Stimulated activated CD4-positive, alpha-beta T cell treated with anti-CD3 and anti-CD28 coated beads, Interleukin-4, amount 100 ng/mL, for 4 hours (primary cell): ENCODE measurements around the gene PARD3.
"Not testable (repeated sequence)": the region's sequence is repeated elsewhere in the genome, so short reads cannot be mapped to it uniquely, and the experiment has no call there.

Experiments used
- DNase-seq, 2 experiments: peaks; one replicate each; pipeline ENCODE4 v3.0.0-alpha.2; 2020

The PARD3 gene

DNA sequence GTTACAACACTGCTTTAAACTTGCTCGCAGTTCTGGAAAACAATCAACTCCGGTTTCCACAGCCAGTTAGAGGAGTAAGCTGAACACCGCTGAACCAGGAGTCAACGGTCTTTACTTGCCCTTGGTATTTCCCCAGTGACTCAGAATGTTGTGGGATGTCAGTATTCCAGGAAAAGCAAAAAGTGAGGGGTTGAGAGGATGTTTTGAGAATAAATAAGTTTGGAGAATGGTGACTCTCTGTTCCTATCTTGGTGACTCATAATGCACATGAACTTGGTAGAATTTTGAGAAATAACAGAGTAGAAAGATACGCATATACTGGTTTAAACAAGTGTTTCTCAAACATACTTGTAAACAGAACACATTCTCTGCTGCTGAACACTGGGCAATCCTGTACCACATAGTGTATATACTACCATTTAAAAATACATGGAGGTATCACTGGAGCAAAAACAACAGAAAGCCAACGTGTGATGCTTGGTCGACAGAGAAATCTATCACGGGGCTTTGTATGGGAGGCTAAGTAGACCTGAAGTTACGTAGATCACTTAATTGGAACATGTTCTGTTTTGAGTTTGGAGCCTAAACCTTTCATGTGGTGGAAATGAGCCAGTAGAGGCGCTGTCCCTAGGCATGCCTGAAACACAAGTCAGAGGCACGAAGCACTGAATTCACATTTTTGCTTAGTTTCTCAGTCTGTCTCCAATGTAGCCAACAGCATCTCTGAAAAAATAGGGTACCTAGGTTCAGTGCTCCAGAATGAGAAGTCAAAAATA is 534.3 kb downstream of the PARD3 start:
- DNase-seq = no peak

DNA sequence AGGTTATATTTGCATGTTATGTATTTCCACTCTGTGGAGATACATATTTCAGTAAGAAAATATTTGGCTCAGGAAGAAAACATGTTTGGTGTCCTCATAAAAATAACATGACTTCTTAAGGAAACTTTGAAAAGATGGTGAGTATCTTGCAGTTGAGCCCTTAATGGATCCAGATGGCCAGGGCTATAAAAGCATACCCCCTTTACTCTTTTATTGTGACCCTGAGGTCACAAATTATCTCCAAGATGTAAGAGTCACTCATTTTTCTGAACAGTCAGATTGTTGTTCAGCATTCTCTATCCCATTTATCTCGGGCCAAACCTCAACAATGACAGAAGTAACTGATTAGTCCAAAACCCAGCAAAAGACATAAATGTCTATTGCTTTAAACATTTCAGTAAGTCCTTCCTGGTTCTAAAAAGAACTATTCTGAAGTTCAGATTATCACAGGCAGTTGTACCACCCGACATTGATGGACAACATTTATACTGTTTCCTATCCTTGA is 539.4 kb downstream of the PARD3 start:
- DNase-seq = no peak

DNA sequence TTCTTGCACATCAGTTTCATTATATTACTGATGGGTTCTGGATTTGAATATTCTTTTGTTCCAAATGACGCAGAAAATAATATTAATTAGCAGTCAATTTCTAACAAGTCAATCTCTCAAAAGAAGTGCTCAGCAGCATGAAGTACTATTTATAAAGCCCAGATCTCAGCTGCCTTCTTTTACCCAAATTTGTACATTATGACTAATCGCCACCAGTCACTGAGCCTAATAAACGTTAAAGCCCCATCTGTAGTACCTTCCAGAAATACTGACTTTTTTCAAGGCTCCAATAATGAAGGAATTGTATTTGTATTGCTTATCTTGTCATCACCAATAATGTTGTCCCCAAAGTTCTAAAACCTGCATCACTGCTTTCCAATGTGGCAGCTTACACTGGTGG is 540.2 kb downstream of the PARD3 start:
- no peak for DNase-seq

DNA sequence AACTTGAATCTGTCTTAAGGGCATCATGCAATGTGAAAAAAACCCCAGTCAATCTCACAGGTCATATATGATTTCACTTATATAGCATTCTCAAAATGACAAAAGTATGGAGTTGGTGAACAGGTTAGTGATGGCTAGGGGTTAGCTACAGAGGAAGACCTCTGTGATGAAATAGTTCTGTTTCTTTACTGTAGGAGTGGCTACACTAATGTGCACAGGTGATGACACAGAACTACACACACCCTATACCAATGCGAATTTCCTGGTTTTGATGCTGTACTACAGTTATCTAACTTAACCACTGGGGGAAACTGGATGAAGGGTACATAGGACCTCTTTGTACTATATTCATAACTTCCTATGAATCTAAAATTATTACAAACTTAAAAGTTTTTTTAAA is 541.8 kb downstream of the PARD3 start:
- DNase-seq = no peak

DNA sequence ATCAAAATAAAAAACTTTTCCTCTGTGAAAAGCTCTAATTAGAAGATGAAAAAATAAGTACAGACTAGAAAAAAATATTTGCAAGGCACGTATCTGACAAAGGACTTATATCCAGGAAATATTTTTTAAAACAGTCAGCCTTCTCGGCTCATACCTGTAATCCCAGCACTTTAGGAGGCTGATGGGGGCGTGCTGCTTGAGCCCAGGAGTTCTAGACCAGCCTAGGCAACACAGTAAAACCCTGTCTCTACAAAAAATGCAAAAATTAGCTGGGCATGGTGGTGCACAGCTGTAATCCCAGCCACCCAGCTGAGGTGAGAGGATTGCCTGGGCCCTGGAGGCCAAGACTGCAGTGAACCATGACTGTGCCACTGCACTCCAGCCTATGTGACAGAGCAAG is 542.8 kb downstream of the PARD3 start:
- DNase-seq = no peak

DNA sequence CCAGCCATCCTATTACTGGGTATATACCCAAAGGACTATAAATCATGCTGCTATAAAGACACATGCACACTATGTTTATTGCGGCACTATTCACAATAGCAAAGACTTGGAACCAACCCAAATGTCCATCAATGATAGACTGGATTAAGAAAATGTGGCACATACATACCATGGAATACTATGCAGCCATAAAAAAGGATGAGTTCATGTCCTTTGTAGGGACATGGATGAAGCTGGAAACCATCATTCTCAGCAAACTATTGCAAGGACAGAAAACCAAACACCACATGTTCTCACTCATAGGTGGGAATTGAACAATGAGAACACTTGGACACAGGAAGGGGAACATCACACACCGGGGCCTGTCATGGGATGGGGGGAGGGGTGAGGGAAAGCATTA is 546.7 kb downstream of the PARD3 start:
- DNase-seq = not testable (repeated sequence)

DNA sequence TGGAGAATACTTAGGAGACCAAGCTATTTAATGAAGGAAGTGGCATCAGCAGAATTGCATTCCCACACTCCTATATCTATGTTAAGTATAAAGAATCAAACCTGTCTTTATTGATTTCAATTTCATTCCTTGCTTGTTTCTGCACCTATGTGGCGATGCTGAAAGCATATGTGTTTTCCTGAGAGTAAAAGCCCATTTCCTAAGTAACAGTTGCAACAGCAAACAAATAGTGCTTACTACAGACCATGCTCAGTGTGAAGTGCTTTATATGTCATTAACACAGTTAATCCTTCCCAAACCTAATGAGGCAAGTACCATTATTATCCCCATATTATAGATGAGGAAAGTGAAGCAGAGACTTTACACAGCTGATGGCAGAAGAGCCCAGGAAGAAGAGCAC is 552.1 kb downstream of the PARD3 start:
- no peak for DNase-seq

DNA sequence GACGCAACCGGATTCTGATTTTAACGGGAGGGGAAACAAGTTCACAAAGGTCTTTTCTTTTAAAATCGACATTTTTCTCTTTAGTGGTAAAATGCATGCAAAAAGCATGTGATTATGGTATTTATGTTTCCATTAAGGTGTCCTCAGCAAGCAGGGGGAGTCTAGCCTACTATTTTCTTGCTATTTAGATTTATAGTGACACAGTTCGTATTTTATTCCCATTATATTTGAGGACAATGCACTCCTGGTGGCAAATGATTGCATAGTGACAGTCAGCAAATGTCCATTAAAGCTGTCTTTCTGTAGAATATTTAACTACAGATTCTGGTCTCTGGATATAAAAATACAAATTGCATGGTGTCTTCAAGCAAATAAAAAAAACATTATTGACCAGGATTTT is 554.2 kb downstream of the PARD3 start:
- DNase-seq = no peak

DNA sequence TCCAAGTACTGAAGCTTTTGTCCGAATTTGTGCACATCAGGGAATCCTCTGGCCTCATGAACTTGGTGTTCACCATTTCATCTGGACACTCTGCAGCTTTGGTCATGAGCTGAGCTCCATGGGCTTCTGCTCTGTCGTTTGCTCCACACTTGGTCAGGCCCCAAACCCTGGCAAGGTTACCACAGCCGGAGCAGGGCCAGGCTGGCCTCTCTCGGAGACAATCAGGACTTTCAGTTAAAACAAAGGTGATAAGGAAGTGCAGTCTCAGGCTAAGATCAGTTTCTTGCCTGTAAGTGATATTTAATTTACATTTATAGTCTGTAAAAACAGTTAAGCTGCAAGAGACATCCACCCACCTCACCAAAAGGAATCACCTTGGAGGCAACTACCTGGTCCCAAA is 558.9 kb downstream of the PARD3 start:
- no peak for DNase-seq

DNA sequence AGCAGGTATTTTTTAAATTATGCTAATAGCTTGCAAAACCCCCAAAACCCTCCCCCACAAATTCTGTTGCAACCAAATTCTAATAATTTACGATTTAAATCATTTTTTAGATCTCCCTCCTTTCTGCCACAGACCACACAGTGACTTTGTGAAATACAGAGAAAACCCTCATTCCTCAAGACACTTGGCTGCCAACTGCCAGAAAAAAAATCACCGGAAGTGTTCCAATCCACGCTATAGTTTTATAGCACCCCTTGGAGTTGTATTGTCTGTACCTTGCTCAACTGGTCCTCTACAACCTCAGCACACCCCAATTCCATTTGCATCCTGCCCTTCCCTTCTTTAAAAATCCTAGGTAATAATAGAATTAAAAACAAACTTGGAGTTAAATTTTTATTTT is 560.1 kb downstream of the PARD3 start:
- DNase-seq = no peak

DNA sequence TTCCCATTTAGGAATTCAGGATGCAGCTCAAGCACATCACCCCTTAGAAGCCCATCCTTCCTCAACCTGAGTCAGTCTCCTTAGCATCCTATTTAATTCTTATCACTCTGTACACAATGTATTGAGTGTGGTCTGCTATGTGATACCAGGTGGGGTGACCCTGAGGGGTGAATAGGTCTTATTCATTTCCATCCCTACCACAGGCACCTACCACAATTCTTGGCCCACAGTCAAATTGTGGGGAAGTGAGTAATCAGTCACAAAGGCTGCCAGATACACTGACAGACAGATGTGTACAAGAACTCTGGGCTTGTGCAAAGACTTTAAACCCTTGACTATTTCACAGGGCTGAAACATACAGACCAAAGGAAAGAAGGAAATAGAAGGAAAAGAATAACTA is 560.5 kb downstream of the PARD3 start:
- DNase-seq = no peak

DNA sequence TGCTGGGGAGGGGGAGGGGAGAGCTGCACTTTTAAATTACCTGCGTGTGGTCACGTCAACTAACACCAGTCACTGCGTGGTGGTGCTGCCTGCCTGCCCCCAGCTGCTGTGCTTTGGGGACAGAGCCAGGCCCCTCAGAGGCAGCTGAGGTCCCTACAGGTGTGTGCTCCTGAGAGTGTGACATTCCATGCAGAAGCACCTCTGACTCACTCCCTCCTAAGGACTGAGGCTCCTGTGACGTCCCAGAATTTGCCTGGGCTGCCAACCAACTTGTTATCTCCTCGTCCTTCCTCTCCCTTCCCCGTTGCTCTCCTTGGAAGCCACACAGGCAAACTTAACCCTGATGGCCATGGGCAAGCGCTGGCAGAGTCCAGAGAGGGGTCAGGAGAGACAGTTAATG is 563.0 kb downstream of the PARD3 start:
- no peak for DNase-seq

DNA sequence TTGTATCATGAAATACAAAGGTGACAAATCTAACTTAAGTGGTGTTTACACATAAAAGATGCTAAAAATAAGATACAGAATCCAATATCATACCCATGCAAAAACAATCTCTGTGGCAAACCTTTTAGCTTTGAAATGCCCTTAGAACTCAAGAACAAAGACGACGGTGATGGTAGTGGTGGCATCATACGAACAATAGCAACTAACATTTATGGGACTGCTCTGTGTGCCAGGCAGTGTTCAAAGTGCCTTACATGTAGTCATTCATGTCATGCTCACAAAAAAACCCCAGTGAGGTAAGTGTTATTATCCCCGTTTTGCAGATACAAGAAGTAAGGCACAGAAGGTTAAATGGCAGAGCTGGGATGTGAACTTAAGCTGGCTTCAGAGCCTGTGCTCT is 563.9 kb downstream of the PARD3 start:
- DNase-seq = no peak

DNA sequence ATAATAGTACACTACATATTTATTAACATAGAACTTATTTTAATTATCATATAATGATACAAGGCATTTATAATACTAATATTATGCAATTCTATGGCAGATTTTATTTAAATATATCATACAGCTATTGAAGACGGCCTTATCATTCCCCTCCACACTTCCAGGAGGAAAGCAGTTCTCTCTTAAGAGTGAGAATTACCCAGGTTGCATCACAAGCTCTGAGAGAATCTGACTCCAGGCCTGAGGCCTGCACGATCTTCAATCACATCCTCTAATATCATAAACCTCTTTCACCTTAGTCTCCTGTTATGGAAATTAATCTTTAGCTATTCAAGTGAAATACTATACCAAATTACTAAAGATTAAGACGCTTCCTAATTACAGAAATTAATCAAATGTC is 564.4 kb downstream of the PARD3 start:
- no peak for DNase-seq

DNA sequence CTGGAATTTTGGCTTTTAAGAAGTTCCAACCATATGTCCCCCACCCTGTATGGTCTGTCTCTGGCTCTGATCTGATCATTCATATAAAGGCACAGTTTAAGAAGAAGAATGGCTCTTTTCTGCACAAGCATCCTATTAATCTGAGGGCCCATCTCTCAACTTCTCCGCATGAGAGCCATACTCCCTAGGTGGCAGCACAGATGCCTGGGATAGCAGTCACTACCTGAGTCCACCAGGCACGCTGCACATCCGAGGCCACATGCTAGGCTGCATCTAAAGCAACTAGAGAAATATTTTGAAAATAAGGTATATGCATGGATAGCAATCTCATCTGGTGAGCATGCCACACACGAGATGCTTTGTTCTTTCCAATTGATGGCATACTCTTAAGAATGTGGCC is 565.5 kb downstream of the PARD3 start:
- DNase-seq = no peak

DNA sequence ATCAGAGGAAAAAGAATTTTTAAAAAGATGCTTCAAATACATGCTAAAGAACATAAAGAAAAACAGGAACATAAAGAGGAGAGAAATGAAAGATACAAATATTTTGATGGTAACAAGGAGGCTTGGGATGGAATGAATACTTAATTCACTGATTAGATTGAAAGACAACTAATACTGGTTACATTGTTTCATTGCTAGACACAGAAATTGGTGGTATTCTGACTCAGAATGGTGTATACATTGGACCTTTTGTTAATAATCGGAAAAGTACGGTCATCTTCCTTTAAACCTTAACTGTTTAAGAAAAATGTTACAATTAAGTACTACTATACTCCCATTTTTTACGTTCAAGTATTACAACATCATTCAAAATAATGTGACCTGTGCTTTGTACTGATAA is 567.5 kb downstream of the PARD3 start:
- DNase-seq = no peak

DNA sequence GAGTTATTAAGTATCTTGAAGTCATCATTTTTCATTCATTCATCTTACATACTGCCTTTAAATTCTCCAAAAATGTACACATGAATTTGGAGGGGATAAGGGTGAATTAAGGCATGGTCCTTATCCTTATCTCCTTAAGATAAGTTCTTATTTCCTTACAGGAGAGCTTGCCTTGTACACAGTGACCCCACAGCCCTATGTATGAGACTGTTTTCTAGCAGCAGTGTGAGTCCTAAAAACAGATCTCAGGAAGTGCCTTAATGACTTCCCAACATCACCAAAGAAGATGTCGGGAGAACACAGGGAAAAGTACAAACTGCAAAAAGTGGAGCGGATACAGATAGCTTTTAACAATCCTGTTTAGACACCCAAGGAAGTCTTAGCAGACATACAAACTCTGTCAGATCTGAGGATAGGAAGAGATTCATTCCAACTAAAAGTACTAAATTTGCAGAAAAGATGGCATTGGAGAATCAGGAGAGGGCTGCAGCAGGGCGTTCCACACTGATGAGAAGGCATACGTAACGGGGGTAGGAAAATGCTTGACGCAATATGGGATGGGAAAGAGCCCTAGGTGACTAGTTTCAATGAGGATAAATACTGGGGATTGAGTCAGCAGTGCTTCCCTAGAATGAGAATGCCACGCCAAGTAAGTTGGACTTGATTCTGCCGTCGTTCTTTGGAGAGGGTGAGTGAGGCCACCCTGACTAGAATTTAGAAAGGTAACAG is 570.2 kb downstream of the PARD3 start:
- no peak for DNase-seq

DNA sequence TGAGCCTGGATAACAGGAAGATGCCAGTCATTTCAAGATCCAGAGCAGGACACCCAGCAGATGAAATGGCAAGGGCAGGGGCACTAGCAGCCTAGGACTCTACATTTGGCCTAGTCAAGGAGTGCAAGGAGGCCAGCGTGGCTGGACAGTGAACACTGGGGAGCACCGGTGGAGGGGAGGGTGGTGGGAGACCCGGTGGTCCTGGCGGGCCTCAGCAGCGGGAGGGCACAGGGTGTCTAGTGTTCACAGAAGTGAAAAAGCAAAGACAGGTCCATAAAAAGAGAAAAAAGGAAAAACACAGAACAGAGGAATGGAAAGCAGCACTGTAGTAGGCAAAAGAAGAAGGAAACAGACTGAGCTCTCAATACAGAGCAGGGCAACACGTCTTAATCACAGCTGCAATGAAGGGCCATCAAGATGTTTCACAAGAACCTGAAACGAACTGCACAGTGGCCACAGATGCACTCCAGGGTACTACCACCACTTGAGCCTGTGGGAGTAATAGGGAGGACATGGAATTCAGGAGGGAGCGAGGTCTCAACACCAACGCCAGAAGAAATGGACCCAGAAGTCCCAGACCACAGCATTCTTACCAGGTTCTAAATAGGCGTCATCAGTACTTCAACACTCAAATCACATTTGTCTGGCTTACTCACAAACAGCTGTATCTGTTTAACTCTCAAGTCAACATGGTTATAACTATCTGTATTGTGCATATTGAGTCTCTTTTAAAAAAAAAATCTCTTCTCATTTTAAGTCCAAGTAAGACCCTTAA is 573.7 kb downstream of the PARD3 start:
- DNase-seq = no peak

DNA sequence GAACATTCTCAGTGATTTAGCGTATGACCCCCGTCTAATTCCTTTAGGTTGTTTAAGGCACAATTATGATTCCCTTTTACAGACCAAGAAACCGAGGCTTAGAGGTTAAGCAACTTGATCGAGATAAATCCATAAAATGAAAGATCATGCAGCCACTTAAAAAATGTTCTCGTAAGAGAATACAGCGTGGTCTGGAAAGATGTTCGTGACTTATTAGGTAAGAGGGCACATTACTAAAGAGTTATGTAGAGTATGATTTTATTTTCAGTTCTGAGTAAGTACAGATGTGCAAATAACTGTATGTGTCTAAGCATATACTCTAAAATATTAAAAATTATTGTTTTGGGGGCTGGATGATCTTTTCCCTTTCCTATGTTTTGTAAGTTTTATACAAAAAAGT is 575.1 kb downstream of the PARD3 start:
- no peak for DNase-seq

DNA sequence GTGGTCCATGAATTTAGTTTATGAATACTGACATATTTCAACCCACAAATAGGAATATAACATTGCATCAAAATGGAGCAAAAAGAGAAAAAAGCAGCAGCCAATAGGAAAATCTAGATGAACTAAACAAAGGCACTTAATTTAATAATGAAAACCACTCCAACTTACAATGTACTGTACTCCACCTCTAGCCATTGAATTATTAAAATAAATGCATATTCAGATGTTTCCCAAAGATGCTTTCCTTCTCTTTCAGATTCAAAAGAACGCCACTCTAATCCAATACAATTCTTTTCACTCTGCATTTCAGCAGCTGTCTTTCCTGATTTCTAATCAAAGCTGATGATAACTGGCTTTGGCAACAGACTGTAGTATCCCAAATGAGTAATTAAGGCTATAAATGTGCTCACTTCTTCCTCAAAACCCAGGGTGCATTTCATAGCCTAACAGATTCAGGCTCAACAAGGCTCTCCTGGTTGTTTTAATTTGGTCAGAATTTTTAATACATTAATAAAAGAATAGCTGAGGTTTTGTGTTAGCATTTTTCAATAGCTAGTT is 577.1 kb downstream of the PARD3 start:
- no peak for DNase-seq

DNA sequence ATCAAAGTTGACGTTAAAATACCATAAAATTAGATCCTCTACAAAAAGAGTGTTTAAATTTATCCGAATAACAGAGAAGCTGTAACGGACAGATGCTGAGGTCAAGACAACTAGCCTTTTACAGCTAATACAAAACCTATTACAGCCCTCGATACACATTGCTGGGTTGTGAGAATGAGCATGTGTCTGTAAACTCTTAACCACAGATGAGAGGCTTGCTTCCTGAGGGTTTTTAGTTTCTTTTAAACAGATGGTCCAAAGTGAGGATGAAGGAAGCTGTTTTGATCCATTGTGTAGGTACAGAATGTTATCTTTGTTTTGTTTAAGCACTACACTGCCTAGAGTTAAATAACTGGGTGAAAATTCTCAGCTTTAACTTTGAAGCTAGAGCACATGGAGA is 578.2 kb downstream of the PARD3 start:
- no peak for DNase-seq

DNA sequence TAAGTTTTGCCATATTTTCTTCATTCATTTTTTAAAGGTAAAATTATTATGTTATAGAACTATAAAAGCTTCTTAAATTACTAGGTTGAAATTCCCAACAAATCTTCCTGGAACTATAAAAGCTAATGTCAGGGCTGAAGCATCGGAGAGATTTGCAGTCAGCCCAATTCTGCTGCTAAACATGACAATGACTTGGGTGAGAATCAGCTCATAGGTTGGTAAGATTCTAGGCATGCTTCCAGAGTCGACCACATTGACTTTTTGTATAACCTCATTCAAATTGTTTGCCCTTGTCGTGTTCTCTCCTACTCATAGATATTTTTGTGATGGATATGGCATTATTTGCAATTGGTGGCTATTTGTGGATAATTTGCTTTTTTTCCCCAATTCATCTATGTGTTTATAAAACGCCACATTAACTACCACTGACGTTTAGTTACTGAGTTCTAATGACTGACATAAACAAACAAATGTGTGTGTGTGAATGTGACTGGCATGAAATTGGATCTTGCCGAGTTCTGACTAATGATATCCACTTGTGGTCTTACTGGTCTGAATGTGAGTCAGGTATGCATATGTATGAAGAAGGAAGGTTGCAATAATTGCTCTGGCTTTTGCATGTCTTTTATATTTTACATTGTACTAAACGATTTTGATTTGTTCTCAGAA is 579.8 kb downstream of the PARD3 start:
- no peak for DNase-seq

DNA sequence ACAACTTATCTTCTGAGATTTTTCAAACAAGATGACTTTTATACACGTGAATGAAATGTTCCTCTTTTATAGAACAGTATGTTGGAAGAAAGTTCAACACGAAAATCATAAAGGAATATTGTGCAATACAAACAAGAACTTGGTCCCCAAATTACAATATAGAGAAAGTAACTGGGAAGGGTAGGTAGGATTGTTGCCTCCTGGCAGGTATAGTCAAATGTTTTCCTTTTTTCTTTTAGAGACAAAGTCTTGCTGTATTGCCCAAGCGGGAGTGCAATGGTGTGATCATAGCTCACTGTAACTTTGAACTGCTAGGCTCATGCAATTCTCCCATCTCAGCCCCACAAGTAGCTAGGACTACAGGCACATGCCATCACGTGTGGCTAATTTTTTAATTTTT is 582.6 kb downstream of the PARD3 start:
- no peak for DNase-seq
